Measurements from ENCODE around the gene SLC8A1. TPM values are rescaled to one million over a fixed set of nuclear protein-coding genes. Genes with fewer than 3 reads are reported as not detected.

The SLC8A1 gene
- total RNA-seq, 2 donors from 2014 or later: 0.66 to 7.8 TPM

- no peak for ATAC-seq
- no peaks in the 10 kb centered on the region for H3K4me1 ChIP-seq
- no peak overlapping the region for H3K4me3 ChIP-seq
- TF ChIP-seq POLR2A (IDR thresholded peaks at IDR 0.05) (no peak), CTCF (IDR thresholded peaks at IDR 0.05) (no peak)
- no peak overlapping the region for H3K27ac ChIP-seq
- DNase-seq: no peak
- H3K27me3 ChIP-seq: no peaks in the 10 kb centered on the region
- WGBS, 2 donors: 21 to 31% methylated on average over 2 of the region's 2 CpGs
- intact Hi-C loops (cut with DNase I): no loop called here
- no peaks in the 10 kb centered on the region for H3K36me3 ChIP-seq (replicated peaks in 1 of 2; ENCODE audit: insufficient read depth in 1 of 2, low read depth in 2 of 2)
- H3K9me3 ChIP-seq: no peaks in the 10 kb centered on the region
Observed at GRCh38 chr2:40166006-40166405, 285.9 kb downstream of the SLC8A1 start.

GRCh38 chr2:40165509-40165844 is 286.4 kb downstream of the SLC8A1 start:
- DNase-seq (peak in 1 of 4 donors; percentile 6), ATAC-seq (no peak)
- H3K9me3 ChIP-seq: no peaks in the 10 kb centered on the region
- TF ChIP-seq POLR2A (IDR thresholded peaks at IDR 0.05) (no peak), CTCF (IDR thresholded peaks at IDR 0.05) (no peak)
- intact Hi-C loops (cut with DNase I): no loop called here
- 44 to 45% methylated on average over 4 of the region's 4 CpGs for WGBS, 2 donors
- no peaks in the 10 kb centered on the region for H3K4me1 ChIP-seq
- no peaks in the 10 kb centered on the region for H3K27me3 ChIP-seq
- H3K36me3 ChIP-seq (replicated peaks in 1 of 2; ENCODE audit: insufficient read depth in 1 of 2, low read depth in 2 of 2): no peaks in the 10 kb centered on the region
- no peak overlapping the region for H3K4me3 ChIP-seq
- H3K27ac ChIP-seq: no peak overlapping the region

- 75 to 81% methylated on average over 9 of the region's 9 CpGs for WGBS, 2 donors
- Histone ChIP-seq H3K36me3 (replicated peaks in 1 of 2; ENCODE audit: insufficient read depth in 1 of 2, low read depth in 2 of 2) (no peaks in the 10 kb centered on the region), H3K4me1 (no peaks in the 10 kb centered on the region), H3K27ac (no peak overlapping the region), H3K4me3 (no peak overlapping the region), H3K27me3 (no peaks in the 10 kb centered on the region), H3K9me3 (no peaks in the 10 kb centered on the region)
- no peak for ATAC-seq
- no peak for DNase-seq
- intact Hi-C loops (cut with DNase I): no loop called here
- TF ChIP-seq CTCF (IDR thresholded peaks at IDR 0.05) (no peak), POLR2A (IDR thresholded peaks at IDR 0.05) (no peak)
Observed at GRCh38 chr2:40164736-40165508, 287.0 kb downstream of the SLC8A1 start.

GRCh38 chr2:40161986-40162385 is 289.9 kb downstream of the SLC8A1 start:
- no peaks in the 10 kb centered on the region for H3K36me3 ChIP-seq (replicated peaks in 1 of 2; ENCODE audit: insufficient read depth in 1 of 2, low read depth in 2 of 2)
- no peaks in the 10 kb centered on the region for H3K4me1 ChIP-seq
- H3K9me3 ChIP-seq: no peaks in the 10 kb centered on the region
- DNase-seq (no peak), ATAC-seq (no peak)
- H3K27ac ChIP-seq: no peak overlapping the region
- H3K4me3 ChIP-seq: no peak overlapping the region
- intact Hi-C loops (cut with DNase I): no loop called here
- WGBS, 2 donors: 15 to 38% methylated on average over 1 of the region's 1 CpG
- H3K27me3 ChIP-seq: no peaks in the 10 kb centered on the region
- no peak for TF ChIP-seq CTCF (IDR thresholded peaks at IDR 0.05)
- no peak for TF ChIP-seq POLR2A (IDR thresholded peaks at IDR 0.05)

GRCh38 chr2:40160751-40161218 is 291.1 kb downstream of the SLC8A1 start:
- intact Hi-C loops (cut with DNase I): no loop called here
- 68 to 70% methylated on average over 2 of the region's 2 CpGs for WGBS, 2 donors
- H3K4me1 ChIP-seq: no peaks in the 10 kb centered on the region
- no peak for TF ChIP-seq POLR2A (IDR thresholded peaks at IDR 0.05)
- TF ChIP-seq CTCF (IDR thresholded peaks at IDR 0.05): no peak
- no peak overlapping the region for H3K4me3 ChIP-seq
- no peaks in the 10 kb centered on the region for H3K36me3 ChIP-seq (replicated peaks in 1 of 2; ENCODE audit: insufficient read depth in 1 of 2, low read depth in 2 of 2)
- ATAC-seq (no peak), DNase-seq (no peak)
- H3K27ac ChIP-seq: no peak overlapping the region
- H3K9me3 ChIP-seq: no peaks in the 10 kb centered on the region
- H3K27me3 ChIP-seq: no peaks in the 10 kb centered on the region
